ENCODE results near the gene EPHA2.
A peak's percentile ranks its signal among the peaks of the same experiment; 100 is the strongest.
"Not testable (repeated sequence)": the region's sequence is repeated elsewhere in the genome, so short reads cannot be mapped to it uniquely, and the experiment has no call there.

The EPHA2 gene

GRCh38 chr1:16175610-16176553 is 20.0 kb upstream of the EPHA2 start:
- no peak overlapping the region for H3K27ac Mint-ChIP-seq
- peak; percentile 37 for ATAC-seq
- H3K9me3 Mint-ChIP-seq, result no peaks in the 10 kb centered on the region
- H3K4me3 Mint-ChIP-seq, result no peak overlapping the region
- H3K4me1 Mint-ChIP-seq, result no peaks in the 10 kb centered on the region
- no peak for DNase-seq
- H3K27me3 Mint-ChIP-seq, result peaks cover 46% of the 10 kb centered on the region

GRCh38 chr1:16174886-16175598 is 19.2 kb upstream of the EPHA2 start:
- Mint-ChIP-seq H3K27me3 (peaks cover 54% of the 10 kb centered on the region), H3K27ac (no peak overlapping the region), H3K4me3 (no peak overlapping the region), H3K9me3 (no peaks in the 10 kb centered on the region), H3K4me1 (no peaks in the 10 kb centered on the region)
- ATAC-seq (no peak), DNase-seq (no peak)

- Mint-ChIP-seq H3K9me3 (no peaks in the 10 kb centered on the region), H3K27me3 (peaks cover 61% of the 10 kb centered on the region), H3K4me3 (no peak overlapping the region), H3K27ac (peak overlapping the region; percentile 46 to 63), H3K4me1 (peaks cover 3% of the 10 kb centered on the region)
- no peak for ATAC-seq
- no peak for DNase-seq
These were observed 18.5 kb upstream of the EPHA2 start for GRCh38 chr1:16174261-16174868.

DNA sequence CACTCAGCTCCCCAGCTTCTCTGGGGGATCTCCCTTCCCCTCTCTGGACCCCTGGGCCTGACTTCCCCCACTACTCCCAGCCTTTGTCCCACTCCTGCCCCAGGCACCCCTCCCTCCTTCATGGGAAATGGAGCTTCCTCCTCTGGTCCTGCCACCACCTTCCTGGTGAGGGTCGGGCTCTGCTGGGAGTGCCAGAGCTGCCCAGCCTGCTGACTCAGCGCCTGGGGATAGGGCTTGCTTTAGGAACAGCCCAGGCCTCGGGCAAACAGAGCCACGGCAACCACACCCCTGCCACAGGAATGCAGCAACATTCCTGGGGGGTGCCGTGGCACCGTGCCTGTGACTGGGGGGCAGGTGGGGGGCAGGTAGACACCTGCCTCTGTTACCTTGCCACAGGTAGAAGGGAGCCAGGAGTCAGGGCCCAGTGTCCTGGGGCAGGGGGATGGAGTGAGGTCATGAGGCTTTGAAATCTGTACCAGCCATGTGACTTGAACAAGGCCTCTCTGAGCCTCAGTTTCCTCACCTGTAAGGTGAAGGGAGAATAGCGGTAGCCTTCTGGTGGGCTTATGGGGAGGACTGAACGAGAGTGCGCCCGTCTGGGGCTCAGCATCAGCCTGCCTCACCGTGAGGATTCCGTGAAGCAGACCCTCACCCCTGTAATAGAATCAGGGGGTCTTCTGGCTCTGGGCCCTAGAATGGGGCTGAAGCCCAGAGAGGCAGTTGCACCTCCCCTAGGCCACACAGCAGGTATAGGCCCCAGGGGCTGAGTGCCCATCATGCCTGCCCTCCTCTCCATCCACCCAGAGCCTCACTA is 17.8 kb upstream of the EPHA2 start:
- no peaks in the 10 kb centered on the region for H3K9me3 Mint-ChIP-seq
- peaks cover 65% of the 10 kb centered on the region for H3K27me3 Mint-ChIP-seq
- H3K27ac Mint-ChIP-seq, result peak overlapping the region; percentile 52 to 85
- DNase-seq (no peak), ATAC-seq (no peak)
- H3K4me1 Mint-ChIP-seq, result peaks cover 10% of the 10 kb centered on the region
- no peak overlapping the region for H3K4me3 Mint-ChIP-seq

DNA sequence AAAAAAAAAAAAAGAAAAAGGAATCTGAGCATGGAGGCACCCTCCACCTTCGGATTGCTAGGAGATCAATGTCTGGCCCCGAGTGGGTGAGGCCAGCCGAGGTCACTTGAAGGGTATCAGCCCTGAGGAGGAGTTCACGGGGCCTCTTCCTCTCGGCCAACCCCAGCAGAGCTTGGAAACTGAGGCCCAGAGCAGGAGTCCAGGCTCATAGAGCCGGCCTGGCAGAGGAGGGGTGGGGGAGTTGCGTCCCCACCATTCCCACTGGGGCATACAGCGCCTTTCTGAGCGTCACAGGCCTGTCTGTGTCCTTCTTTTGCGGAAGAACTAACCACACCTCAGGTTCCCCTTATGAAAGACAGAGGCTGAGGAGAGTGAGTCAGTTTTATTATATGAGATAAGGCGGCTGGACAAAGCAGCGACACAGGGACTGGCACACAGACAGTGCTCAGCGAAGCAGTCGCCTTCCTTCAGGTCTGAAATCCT is 17.1 kb upstream of the EPHA2 start:
- peaks cover 61% of the 10 kb centered on the region for H3K27me3 Mint-ChIP-seq
- H3K9me3 Mint-ChIP-seq, result no peaks in the 10 kb centered on the region
- no peak for ATAC-seq
- no peak for DNase-seq
- H3K4me1 Mint-ChIP-seq, result peaks cover 17% of the 10 kb centered on the region
- H3K4me3 Mint-ChIP-seq, result no peak overlapping the region
- H3K27ac Mint-ChIP-seq, result no peak overlapping the region

DNA sequence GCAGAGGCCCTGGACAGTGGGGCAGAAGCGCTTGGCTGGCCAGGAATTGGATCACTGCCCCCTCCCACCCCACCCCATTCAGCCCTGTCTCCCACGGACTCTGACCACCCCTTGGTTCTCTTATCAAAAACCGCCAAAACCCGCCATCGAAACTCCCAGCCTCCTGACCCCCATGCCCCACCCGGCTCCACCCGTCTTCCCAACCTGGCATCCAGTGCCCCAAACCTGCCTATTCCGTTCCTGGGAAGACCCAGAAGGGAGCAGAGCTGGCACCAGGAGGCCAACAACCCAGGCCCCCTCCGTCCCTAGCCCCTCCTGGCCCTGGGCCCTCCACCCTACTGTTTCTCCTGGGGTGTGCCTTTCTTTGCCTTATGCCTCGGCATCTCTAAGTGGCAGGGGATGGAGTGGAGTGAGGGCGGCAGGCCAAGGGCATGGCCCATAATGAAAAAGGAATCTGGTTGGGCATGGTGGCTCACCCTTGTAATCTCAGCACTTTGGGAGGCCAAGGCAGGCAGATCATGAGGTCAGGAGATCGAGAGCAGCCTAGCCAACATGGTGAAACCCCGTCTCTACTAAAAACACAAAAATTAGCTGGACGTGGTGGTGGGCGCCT is 16.5 kb upstream of the EPHA2 start:
- Mint-ChIP-seq H3K4me3 (no peak overlapping the region), H3K9me3 (no peaks in the 10 kb centered on the region), H3K4me1 (peaks cover 20% of the 10 kb centered on the region), H3K27ac (no peak overlapping the region), H3K27me3 (peaks cover 61% of the 10 kb centered on the region)
- ATAC-seq (no peak), DNase-seq (no peak)

DNA sequence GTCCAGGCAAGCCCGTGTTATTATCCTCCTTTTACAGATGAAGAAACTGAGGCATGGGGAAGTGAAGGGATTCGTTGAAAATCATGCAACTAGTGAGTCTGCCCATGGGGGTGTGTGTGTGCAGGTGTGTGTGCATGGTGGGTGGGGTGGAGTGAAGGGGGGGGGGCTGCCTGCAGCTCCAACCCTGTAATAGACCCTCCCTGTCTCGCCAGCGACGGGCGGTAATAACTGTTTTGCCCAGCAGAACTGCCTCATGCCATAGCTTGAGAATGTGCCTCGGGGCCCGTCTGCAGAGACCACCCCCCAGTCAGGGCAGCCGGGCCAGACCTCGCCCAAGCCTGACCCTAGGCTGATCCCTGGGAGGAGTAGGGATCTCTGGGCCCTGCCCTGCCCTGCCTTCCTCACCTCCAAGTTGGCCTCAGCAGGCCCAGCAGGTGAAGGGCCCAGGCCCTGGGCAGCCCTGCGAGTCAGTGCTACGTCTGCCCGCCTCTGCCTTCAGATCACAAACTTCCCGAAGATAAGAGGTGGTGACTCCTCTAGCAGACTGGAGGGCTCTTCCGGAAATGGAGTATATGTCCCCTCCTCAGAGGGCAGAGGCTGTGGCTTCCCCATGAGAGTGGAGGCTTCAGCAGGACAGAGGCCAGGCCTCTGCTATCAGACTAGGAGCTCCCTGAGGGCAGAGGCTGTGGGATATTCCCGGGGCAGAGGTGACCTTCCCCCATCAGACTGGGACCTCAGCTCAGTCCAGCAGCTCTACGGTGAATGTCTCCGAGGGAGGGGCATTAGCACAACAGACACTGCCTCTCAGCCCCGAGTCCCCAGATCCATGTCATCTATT is 15.7 kb upstream of the EPHA2 start:
- Mint-ChIP-seq H3K27ac (no peak overlapping the region), H3K27me3 (peaks cover 63% of the 10 kb centered on the region), H3K4me3 (no peak overlapping the region), H3K9me3 (no peaks in the 10 kb centered on the region), H3K4me1 (peaks cover 25% of the 10 kb centered on the region)
- ATAC-seq, result no peak
- no peak for DNase-seq

DNA sequence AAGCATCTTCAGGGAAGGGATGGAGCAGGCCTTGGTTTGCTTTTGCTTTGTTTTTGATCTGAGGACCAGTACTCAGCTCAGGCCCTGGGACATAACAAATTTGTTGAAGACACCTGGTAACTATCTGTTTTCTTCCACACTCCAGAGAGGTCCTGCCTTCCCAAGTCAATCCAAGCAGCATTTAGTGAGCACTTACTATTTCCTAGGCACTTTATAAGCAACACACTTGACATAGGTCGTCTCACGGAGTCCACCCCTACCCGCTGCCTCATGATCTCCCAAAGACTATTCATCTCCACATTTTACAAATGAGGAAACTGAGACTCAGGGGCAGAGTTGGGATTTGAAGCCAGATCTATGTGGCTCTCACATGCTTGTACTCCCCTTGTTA is 14.4 kb upstream of the EPHA2 start:
- H3K4me1 Mint-ChIP-seq, result peaks cover 37% of the 10 kb centered on the region
- H3K9me3 Mint-ChIP-seq, result no peaks in the 10 kb centered on the region
- DNase-seq (no peak), ATAC-seq (no peak)
- H3K4me3 Mint-ChIP-seq, result no peak overlapping the region
- H3K27ac Mint-ChIP-seq, result no peak overlapping the region
- H3K27me3 Mint-ChIP-seq, result peaks cover 76% of the 10 kb centered on the region

- DNase-seq, result peak in 1 of 2 donors; percentile 35
- H3K27me3 Mint-ChIP-seq, result peaks cover 79% of the 10 kb centered on the region
- H3K4me3 Mint-ChIP-seq, result peak overlapping the region; percentile 65 to 78
- H3K4me1 Mint-ChIP-seq, result peaks cover 52% of the 10 kb centered on the region
- no peak overlapping the region for H3K27ac Mint-ChIP-seq
- peak; percentile 61 for ATAC-seq
- no peaks in the 10 kb centered on the region for H3K9me3 Mint-ChIP-seq
These were observed 12.9 kb upstream of the EPHA2 start for GRCh38 chr1:16168622-16169360.

GRCh38 chr1:16168144-16168495 is 12.3 kb upstream of the EPHA2 start:
- ATAC-seq, H3K9me3 Mint-ChIP-seq, H3K27ac Mint-ChIP-seq, DNase-seq: not testable (repeated sequence)
- peaks cover 59% of the 10 kb centered on the region for H3K4me1 Mint-ChIP-seq
- H3K4me3 Mint-ChIP-seq, result peak overlapping the region; percentile 65 to 78
- H3K27me3 Mint-ChIP-seq, result peaks cover 77% of the 10 kb centered on the region

DNA sequence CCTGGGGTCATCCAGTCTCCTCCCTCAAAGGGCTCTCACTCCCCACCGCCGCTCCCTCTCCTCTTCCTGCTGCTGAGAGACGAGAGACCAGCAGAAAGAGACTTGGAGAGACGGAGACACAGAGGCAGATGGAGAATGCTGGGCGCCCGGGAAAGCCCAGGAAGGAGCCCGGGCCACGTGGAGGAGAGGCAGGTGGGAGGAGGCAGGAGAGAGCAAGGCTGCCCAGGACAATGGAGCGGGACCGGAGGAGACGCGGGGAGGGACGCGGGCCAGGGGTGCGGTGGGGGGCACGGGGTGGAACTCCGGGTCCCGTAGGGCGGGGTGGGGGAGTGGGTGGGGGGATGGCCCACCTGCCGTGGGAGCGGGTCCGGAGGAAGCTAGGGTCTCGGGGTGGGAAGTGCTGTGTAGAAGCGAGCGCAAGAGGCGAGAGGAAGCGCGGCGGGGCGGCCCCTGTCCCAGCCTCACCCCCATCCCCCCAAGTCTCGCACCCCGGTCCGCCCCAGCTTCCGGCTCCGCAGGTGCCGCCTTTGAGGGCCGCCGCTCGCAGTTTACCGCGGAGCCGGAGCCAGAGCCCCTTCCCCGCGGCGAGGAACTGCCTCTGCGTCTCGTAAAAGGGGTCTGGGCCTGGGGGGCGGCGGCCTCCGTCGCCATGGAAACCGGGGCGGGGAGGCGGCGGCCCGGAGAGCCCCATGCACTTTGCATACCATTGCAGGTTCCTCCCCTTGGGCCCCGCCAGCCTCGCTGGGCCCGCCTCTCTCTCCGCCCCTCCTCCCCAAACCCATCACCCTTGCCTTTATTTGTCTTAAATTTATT is 11.7 kb upstream of the EPHA2 start:
- Mint-ChIP-seq H3K27me3 (peaks cover 75% of the 10 kb centered on the region), H3K9me3 (no peaks in the 10 kb centered on the region), H3K27ac (no peak overlapping the region), H3K4me1 (peaks cover 65% of the 10 kb centered on the region), H3K4me3 (peak overlapping the region; percentile 65 to 78)
- peak; percentile 83 for ATAC-seq
- DNase-seq, result peak; percentile 64 to 67

DNA sequence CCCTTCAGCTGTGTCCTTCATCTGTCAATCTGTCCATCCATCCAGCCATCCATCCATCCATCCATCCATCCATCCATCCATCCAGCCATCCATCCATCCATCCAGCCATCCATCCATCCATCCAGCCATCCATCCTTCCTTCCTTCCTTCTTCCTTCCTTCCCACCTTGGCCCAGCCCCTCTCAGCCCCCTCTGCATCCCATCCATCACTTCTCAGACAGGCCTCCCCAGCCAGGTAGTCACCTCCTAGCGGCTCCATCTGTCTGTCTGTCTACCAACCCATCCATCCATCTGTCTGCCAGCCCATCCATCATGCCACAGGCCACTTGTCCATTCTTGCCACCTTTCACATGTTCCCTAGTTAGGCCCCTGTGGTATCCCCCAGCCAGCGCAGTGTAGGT is 10.2 kb upstream of the EPHA2 start:
- H3K27ac Mint-ChIP-seq, result peak overlapping the region in 1 of 2 donors; percentile 7
- H3K4me1 Mint-ChIP-seq, result peaks cover 78% of the 10 kb centered on the region
- no peak for DNase-seq
- no peaks in the 10 kb centered on the region for H3K9me3 Mint-ChIP-seq
- ATAC-seq, result no peak
- H3K27me3 Mint-ChIP-seq, result peaks cover 73% of the 10 kb centered on the region
- no peak overlapping the region for H3K4me3 Mint-ChIP-seq

GRCh38 chr1:16165548-16165947 is 9.7 kb upstream of the EPHA2 start:
- ATAC-seq (no peak), DNase-seq (no peak)
- Mint-ChIP-seq H3K4me1 (peaks cover 78% of the 10 kb centered on the region), H3K9me3 (no peaks in the 10 kb centered on the region), H3K4me3 (no peak overlapping the region), H3K27me3 (peaks cover 69% of the 10 kb centered on the region), H3K27ac (peak overlapping the region in 1 of 2 donors; percentile 72)

All from stimulated activated naive CD8-positive, alpha-beta T cell treated with anti-CD3 and anti-CD28 coated beads, Interleukin-15, amount 100 ng/mL, for 72 hours (primary cell).